Epithelial cell of proximal tubule (primary cell): Measurements from ENCODE around the gene UBTF. TPM values are rescaled to one million over a fixed set of nuclear protein-coding genes. Genes with fewer than 3 reads are reported as not detected.

Source experiments
- DNase-seq: peaks from one replicate; pipeline ENCODE4 v3.0.0-alpha.2; 2011; ENCODE audit warnings: low read depth
- H3K4me3 ChIP-seq: 2 replicates; pipeline ENCODE4 v1.5.1; 2011; ENCODE audit warnings: low read depth, mild to moderate bottlenecking, low read length
- total RNA-seq: library from RNA; depleted of rRNA; stranded (reverse); fragments of >200 nt; gene quantifications from 2 replicates; pipeline ENCODE4 v1.2.3, GENCODE V29; 2015
- TF ChIP-seq, protein P1 (sequence below): conservative IDR thresholded peaks from 2 replicates; pipeline ENCODE4 v1.5.1; 2012; ENCODE audit warnings: low read depth, mild to moderate bottlenecking, low read length

The UBTF gene
- total RNA-seq, 1 donor from 2014 or later: 37.5 TPM

DNA sequence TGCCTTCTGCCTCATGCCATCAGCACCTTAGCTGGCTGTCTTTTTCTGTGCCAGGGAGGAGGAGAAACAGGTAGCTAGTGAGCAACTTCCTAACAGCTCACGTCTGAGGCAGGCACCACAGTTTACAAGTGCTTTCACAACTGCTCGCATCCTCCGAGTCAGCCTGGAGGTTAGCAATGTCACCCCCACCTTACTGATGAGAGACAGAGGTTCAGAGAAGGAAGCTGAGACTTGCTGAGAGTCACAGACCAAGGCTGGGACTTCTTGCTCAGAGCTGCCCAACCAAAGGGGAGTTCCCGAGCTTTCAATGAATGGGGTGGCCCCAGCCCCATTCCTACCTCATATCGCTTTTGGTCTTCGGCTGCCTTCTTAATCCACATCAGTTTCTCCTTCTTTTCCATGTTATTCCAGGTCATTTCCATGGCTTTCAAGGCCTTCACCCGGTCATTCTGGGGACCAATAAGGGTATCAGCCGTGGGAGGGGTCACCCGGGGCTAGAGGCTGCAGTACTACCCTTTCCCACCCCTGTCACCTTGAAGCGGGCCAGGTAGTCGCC lies 9.6 kb downstream of the UBTF start:
- TF ChIP-seq, protein P1, sequence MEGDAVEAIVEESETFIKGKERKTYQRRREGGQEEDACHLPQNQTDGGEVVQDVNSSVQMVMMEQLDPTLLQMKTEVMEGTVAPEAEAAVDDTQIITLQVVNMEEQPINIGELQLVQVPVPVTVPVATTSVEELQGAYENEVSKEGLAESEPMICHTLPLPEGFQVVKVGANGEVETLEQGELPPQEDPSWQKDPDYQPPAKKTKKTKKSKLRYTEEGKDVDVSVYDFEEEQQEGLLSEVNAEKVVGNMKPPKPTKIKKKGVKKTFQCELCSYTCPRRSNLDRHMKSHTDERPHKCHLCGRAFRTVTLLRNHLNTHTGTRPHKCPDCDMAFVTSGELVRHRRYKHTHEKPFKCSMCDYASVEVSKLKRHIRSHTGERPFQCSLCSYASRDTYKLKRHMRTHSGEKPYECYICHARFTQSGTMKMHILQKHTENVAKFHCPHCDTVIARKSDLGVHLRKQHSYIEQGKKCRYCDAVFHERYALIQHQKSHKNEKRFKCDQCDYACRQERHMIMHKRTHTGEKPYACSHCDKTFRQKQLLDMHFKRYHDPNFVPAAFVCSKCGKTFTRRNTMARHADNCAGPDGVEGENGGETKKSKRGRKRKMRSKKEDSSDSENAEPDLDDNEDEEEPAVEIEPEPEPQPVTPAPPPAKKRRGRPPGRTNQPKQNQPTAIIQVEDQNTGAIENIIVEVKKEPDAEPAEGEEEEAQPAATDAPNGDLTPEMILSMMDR: no peak
- no peak overlapping the region for H3K4me3 ChIP-seq
- DNase-seq: no peak

DNA sequence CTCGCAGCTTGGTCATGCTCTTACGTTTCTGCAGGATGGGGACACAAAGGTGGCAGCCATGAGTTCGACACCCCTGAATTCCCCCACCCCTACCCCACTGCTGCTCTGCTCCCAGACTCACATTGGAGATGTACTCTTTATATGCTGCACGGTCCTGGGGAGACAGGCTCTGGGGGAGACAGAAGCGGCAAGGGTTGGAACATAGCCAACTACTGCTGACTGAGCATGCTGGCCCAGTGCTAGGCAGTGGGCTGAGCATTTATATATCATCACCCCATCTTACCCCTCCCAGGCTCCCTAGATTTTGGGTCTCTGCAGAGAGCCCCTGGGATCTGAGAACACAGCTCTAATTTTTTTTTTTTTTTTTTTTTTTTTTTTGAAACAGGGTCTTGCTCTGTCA lies 11.7 kb downstream of the UBTF start:
- TF ChIP-seq, protein P1: no peak
- DNase-seq: no peak
- H3K4me3 ChIP-seq: no peak overlapping the region

GRCh38 chr17:44207319-44207718 lies 12.2 kb downstream of the UBTF start:
- DNase-seq: no peak
- no peak overlapping the region for H3K4me3 ChIP-seq
- TF ChIP-seq, protein P1: no peak

GRCh38 chr17:44206825-44207155 lies 12.7 kb downstream of the UBTF start:
- H3K4me3 ChIP-seq: no peak overlapping the region
- no peak for DNase-seq
- TF ChIP-seq, protein P1: no peak

DNA sequence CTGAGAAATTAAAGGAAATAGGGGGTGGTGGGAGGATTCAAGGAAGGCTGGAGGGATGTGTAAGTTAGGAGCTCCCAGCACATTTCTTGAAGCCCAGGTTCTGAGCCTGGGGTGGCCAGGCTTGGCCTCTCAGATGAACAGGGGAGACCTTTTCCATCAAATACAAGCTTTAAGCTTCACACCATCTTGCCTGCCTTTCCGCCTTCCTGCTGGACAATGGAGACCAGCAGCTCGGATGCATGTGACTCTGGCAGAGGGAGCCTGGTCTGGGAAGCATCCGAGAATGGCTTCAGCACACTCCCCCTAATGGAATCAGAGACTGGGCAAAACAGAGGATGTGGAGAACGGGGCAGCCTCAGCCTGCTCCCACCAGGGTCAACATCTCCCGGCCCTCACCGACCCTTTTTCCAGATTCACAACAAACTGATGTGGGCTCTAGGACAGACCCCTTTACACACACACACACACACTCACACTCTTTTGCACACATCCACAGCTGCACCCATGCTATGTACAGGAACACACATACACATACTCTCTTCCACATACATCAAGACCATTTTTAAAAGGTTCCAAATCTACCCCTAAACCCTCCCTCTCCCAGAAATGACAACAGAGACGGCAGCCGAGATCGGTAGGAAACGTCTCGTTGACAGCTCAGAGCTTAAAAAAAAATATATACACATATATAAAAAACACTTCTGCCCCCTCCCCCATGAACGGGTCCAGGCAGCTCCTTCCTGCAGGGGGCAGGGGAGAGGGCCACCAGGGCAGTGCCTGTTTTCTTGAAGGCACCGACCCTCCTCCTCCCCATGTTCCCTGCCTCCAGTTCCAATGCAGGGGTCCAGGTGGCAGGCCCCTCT lies 13.3 kb downstream of the UBTF start:
- TF ChIP-seq, protein P1: peak; percentile 43
- no peak for DNase-seq
- H3K4me3 ChIP-seq: no peak overlapping the region

GRCh38 chr17:44204441-44204882 lies 15.0 kb downstream of the UBTF start:
- TF ChIP-seq, protein P1: no peak
- H3K4me3 ChIP-seq: no peak overlapping the region
- DNase-seq: no peak
